Right lobe of liver (tissue), 4 donors: Measurements from ENCODE around the gene RBM6.

ENCODE experiments used
- CTCF ChIP-seq, 4 donors: fragments of 200-600 bp in 3 of 4; fragments of 450-650 bp in 1 of 4; IDR thresholded peaks; one replicate each; pipeline versions ENCODE4 v1.5.1 to v1.8.0; 2016 to 2022; ENCODE audit warnings: antibody characterized with exemption in 4 of 4, mild to moderate bottlenecking in 2 of 4
- POLR2A ChIP-seq: fragments of 450-650 bp; IDR thresholded peaks from one replicate; pipeline ENCODE4 v1.6.1; 2017; ENCODE audit warnings: antibody characterized with exemption, mild to moderate bottlenecking
- donor health status: DM: no; HTN: no; CAD: no.
- donor health status: DM: no; HTN: no; CAD: no.
- donor health status: DM: no; HTN: yes; CAD: no.

- TF ChIP-seq CTCF (IDR thresholded peaks at IDR 0.05) (no peak), POLR2A (no peak)
Observed at GRCh38 chr3:50003216-50003615, 63.3 kb downstream of the RBM6 start.
